GM21737 (cell line): ENCODE results near the gene NLRC5.
A peak's percentile ranks its signal among the peaks of the same experiment; 100 is the strongest.
"Not testable (repeated sequence)": the region's sequence is repeated elsewhere in the genome, so short reads cannot be mapped to it uniquely, and the experiment has no call there.

Experiments used
- ATAC-seq: cut with Tn5 transposase; IDR thresholded peaks from one replicate; pipeline ENCODE4 v1.9.1; 2021; ENCODE audit warnings: mild to moderate bottlenecking, moderate library complexity; ENCODE audit not compliant: unreplicated experiment

NLRC5 gene

DNA sequence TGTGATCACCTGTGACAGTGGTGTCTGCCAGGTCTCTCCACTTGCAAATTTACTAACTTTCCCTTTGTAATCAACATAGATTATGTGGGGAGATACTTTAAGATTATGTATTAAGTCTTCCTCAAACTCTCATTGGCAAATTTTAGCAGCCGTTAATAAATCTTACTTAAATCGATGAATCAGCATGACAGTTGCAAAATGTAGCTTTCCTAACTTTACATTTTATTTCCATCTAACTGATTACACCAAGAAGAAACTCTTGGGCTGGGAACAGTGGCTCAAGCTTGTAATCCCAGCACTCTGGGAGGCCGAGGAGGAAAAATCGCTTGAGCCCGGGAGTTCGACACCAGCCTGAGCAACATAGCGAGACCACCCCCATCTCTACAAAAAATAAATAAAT is 79.7 kb downstream of the NLRC5 start:
- no peak for ATAC-seq

DNA sequence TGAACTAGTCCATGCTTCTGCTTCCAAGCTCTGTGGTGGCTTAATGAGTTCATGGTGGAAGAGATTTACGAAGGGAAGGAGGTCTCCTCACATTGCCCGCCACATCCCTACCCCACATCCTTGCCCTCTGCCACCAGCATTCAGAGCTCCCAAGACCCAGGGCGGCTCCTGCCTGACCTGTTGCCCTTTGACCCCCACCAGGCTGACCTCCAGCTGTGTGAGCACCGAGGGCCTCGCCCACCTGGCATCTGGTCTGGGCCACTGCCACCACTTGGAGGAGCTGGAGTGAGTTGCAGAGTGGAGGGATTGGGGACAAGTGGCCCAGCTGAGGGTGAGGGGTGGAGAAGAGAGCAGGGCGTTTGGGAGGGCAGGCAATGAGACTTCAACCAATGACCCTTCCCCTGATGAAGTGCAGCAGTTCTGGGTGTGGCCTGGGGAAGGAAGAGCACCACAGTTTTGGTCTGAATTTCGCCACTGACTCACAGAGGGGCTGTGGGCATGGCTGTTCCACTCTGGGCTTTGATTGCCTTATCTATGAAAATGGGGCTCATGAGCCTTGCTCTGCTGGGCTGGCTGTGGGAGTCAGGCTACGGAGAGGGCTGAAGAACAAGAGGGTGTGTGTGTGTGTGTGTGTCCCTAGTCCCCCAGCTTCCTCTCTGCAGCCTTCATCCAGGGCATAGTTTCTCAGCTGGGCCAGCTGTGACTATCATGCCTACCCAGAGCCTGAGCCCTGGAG is 80.4 kb downstream of the NLRC5 start:
- no peak for ATAC-seq

DNA sequence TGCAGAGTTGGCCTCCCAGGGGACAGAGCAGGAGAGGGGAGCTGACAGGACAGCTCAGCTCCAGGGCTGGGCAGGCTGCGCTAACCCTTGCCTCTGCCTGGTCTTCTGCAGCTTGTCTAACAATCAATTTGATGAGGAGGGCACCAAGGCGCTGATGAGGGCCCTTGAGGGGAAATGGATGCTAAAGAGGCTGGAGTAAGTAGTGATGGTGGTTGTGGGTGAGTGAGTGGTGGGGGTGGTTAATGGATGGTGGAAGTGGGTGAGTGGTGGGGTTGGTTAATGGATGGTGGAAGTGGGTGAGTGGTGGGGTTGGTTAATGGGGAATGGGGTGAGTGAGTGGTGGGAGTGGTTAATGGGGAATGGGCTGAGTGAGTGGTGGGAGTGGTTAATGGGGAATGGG is 81.1 kb downstream of the NLRC5 start:
- no peak for ATAC-seq

DNA sequence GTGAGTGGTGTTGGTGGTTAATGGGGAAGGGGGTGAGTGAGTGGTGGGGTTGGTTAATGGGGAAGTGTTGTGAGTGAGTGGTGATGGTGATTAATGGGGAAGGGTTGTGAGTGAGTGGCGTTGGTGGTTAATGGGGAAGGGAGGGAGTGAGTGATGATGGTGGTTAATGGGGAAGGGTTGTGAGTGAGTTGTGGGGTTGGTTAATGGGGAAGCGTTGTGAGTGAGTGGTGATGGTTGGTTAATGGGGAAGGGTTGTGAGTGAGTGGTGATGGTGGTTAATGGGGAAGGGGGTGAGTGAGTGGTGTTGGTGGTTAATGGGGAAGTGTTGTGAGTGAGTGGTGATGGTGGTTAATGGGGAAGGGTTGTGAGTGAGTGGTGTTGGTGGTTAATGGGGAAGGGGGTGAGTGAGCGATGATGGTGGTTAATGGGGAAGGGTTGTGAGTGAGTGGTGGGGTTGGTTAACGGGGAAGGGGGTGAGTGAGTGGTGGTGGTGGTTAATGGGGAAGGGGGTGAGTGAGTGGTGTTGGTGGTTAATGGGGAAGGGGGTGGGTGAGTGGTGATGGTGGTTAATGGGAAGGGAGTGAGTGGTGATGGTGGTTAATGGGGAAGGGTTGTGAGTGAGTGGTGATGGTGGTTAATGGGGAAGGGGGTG is 81.8 kb downstream of the NLRC5 start:
- ATAC-seq: not testable (repeated sequence)

DNA sequence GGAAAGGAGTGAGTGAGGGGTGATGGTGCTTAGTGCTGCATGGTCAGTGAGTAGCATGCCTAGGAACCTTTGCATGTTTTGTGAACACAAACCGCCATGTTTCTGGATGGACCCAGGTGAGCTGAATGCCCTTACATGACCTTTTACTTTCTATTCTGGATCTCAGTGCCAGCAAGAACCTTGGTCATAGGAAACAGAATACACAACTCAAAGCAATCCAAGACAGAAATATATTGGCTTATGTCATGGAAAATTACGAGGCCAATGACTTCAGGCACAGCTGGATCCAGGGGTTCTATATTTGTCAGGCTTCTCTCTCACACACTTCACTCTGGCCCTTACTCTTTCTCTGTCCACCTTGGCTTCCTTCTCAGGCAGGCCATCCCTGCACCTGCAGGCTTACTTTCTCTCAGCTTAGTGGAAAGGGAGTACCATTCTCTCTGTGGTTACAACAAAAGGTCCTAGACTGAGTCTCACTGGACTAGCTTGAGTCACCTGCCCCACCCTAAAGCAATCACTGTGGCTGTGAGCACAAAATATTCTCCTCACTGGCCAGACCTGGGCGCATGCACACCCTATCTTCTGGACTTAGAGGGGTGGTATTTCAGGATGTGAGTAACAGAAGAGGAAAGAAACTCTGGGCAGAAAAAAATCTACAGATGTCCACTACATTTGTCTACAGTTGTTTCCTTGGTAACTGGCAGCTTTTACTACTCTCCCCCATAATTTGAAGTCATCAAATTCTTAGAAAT is 82.7 kb downstream of the NLRC5 start:
- no peak for ATAC-seq

DNA sequence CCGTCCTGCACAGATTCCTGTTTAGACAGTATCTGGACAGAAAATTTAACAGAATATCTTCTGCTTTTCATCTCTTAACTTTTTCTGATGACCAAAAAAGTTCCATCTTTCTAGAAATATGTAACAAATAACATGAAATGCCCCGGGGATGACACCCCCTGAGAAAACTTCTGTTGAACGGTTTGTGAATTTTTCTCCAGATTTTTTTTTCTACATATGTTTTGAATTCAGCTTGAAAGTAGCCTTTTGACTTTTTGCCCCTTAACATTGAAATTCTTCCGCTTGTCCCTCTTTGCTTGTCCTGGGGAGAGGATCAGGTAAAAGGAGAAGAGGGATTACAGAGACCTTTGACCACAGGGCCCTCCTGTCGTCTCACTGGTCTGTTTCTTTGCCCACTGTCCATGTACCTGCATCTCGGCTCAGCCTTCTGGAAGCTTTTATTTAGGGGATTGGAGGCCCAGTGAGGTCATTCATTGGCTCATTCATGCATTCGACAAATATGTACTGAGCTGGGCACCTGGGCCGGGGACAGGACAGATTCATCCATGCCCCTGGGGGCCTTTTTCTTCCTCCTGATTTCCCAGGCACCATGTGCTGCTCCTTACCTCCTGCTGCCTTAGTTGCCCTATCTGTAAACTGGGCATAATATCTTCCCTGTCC is 83.4 kb downstream of the NLRC5 start:
- ATAC-seq: no peak

DNA sequence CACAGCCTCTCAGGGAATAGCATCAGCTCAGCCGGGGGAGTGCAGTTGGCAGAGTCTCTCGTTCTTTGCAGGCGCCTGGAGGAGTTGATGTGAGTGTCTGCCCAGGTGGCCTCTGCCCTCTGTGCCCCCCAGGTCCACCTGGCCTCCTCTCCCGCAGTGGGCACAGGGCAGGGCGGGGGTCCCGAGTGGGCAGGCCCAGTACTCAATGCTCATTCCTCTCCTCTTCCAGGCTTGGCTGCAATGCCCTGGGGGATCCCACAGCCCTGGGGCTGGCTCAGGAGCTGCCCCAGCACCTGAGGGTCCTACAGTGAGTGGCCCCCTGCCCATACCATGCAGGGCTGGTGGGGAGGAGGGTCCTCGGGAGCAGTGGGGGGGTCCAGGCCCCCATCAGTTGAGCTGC is 88.4 kb downstream of the NLRC5 start:
- no peak for ATAC-seq

DNA sequence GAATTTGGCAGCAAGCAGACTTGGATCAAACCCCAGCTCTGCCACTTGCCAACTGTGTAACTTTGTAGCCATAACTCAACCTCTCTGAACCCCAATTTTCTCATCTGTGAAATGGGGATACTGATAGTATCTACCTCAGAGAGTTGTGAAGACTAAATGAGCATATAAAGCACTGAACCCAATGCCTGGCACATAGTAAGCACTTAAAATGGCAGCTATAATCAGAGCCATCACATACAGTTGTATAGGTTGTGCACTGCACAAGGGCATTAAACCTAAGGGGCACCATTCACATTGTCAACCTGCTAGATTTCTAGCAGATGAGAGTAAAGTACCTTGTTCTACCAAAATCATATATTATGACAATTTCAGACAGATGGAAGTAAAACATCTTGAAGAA is 92.4 kb downstream of the NLRC5 start:
- no peak for ATAC-seq

DNA sequence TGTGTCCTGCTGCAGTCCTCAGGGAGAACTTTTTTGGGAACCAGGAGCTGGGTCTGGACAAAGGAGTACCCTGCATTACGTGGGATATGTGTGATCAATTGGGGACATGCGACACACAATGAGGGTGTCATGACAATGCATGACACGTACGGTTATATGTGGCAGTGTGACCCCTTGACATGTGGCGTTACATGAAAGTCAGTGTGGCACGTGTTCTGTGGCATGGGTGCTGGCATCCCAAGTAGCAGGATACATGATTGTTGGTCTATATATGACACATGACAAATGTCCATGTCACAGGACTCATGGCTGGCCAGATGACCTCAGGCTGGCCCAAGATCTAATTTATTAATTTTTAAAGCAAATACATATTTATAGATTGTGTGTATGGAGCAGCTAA is 93.3 kb downstream of the NLRC5 start:
- ATAC-seq: no peak

DNA sequence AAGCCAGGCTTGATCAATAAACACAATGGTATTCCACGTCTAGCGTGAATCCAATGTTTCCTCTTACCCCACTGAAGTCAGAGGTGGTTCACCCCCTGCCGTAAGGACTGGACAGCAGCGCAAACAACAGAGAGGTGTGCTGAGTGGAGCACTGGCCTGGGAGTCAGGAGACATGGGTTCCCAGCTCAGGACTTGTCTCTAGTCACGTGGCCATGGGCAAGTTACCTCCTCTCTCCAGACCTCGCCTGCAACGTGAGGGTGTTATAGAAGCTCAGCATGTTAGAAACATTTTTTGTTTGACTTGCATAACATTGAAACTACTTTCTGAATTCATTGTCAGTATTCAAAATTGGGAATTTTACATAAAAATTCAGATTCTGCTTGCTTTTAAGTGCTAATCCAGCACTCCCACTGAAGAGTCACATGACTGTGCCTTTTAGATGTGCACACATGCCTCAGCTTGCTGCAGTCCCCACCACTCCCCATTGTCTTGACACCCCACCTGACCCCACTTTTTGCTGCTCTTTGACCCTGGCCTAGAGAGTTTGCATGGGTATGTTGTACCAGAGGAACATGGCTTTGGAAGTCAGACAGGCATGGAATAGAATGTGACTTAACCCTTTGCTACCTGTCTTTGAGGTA is 94.2 kb downstream of the NLRC5 start:
- no peak for ATAC-seq

DNA sequence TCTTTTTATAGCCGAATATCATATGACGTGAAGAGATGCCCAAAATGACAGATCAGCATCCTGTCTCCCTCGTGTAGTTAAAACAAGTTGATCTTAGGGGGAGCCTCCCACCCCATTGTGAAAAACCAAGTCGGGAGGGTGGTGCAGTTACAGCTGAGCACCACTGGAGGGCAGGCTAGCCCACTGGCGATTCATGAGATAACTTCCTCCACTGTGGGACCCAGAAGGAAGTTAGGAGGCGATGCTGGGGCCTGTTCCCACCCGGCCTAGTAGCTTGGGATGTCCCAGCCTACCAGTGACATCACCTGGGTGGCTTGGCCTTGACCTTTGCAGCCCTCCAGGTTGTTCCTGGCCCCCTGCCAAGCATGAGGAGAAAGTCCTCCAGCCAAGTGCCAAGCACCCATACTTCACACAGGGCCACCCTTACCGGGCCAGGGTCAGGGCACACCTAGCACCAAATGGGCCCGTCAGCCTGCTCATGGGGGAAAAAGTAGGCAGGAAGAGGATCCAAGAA is 95.0 kb downstream of the NLRC5 start:
- ATAC-seq: peak; percentile 52

DNA sequence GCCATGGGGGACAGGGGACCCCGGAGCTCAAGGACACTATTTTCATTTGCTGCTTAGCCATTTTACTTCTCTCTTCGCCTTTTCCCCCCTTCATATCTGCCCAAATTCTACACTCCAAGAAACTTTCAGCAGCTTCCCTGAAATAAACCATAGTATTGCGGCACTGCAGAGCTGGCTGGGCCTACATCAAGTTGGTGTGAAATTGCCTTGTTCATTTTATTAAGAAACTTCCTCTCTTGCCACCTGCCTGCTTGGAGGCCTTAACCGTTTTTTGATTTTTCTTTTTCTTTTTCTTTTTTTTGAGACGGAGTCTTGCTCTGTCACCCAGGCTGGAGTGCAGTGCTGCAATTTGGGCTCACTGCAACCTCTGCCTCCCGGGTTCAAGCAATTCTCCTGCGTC is 95.6 kb downstream of the NLRC5 start:
- ATAC-seq: no peak

DNA sequence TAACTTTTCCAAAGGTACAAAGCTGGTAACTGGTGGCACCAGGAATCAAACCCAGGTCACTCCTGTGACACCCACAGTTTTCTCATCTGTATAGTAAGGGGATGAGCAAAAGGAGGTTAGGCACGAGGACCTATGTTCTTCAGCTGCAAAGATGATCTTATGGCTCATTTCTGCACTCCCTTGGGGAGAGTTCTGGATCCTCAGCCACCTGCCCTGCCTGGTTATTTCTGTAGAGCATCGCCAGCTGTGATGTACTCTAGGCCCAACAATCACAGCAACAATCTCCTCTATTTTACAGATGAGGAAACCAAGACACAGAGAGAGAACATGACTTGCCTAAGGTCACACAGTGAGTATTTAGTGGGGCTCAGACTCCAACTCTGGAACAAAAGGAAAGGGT is 97.6 kb downstream of the NLRC5 start:
- ATAC-seq: no peak

DNA sequence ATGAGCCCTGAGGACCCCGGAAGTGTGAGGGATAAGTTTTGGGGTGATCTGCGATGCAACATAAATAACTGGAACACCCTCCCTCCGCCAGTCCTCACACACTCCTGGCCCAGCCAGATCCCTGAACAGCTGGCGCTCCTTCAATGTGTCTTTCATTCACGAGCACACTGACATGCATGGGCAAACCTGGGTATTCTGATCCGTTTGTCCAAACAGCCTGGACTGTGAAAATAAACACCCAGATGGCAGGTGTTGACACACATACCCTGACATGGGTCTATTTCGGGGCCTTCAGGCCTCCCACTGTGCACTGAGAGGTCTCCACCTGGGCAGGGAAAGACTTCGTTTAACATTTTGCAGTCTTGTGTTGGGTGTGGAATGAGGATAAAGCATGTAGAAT is 100.0 kb downstream of the NLRC5 start:
- ATAC-seq: no peak

DNA sequence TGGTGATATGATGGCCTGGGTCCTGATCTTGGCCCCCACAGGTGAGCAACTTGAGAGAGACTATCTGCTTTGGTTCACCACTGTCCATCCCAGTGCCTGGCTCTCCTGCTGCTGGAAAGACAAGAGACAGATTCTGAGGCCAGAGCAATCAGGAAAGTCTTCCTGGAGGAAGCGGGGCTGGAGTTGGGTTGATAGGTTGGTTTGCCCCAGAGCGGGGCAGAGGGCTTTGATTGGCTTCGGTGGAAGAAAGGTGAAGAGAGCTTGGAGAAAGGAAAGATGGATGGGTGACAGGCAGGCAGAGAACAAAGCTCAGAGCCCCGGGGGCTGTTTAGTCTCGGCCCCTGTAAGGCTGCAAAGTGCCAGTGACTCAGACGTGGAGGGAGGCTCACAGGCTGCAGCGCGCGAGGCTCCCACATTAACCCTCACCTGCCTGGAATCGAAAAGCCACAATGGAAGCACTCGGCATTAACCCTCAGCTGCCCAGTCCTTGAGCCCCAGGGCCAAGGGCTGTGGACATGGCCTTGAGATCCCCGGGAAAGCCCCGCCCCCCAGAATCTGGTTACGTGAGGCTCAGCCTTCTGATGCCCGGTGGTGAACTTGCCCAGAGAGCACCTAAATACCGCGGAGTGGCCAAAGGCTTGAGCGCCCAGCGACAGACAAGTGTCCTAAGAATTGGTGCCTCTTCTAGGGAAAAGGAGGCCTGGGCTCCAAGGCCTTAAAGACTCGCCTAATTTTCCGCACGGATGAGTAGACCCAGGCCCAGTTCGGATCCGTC is 102.0 kb downstream of the NLRC5 start:
- no peak for ATAC-seq

DNA sequence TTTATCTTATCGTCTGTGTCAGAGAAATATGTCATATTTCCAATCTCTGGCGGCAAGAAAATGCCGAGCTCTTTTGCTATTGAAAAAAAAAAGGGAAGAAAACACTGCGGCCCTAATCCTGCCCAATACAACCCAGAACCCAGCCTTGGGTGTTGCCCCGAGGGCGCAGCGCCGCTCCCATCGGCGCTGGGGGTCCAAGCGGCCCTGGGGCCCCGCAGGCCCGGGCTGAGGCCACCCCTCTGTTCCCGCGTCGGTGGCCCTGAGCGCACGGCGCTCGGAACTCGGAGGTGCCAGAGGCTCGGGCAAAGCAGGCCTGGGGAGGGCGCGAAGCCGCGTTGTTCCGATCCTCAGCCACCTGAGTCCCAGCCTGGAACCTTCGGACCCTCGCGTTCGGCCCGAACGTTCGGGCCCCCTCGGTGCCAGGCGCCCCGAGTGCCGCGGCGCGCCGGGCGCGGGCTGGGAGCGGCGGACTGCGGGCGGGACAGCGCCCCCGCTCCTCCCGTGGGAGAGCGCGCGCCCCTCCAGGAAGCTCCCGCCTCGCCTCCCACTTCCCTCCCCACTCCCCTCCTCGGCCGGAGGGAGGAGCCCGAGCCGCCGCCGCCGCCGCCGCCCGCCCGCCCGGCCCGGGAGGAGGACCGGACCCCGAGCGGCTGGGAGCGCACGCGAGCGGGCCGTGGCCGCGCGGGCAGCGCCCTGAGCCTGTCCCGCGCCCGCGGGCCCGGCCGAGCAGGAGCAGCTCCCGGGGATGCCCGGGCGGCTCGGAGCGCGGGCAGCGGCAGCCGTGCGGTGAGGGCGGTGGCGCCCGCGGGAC is 102.8 kb downstream of the NLRC5 start, which contains the start of gene CPNE2:
TSS of gene CPNE2 (plus strand) at position 609 of the 811 bp plus-strand sequence. CDS start 18,160 bp downstream, outside the sequence.
- peak; percentile 45 for ATAC-seq

DNA sequence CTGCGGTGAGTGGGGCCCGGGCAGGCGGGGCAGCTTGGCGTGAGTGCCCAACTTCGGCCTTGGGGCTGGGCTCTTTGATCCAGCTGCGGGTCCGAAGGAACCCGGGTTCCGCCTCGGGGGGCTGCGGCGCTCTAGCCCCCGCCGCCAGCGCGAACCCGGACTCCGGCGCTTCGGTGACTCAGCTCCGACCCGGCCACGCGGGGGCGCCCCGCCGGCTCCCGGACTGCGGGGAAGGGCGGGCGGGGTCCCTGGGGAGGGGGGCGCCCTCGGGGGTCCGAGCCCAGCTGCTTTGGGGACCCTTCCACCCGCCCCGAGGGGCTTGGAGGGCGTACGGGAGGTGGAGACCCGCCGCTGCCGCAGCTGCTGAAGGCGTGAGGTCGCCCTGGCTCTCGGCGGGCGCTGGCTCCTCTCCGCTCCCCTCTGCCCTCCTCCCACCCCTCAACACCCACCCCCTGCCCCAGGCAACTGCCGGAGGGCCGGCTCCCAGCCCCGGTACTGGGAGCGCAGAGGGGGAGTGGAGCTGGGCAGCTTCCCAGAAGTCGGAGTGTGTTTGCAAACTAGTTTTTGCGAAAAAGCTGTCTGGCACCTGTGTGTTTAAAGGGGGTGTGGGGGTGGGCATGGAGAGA is 103.5 kb downstream of the NLRC5 start:
- ATAC-seq: peak; percentile 38

DNA sequence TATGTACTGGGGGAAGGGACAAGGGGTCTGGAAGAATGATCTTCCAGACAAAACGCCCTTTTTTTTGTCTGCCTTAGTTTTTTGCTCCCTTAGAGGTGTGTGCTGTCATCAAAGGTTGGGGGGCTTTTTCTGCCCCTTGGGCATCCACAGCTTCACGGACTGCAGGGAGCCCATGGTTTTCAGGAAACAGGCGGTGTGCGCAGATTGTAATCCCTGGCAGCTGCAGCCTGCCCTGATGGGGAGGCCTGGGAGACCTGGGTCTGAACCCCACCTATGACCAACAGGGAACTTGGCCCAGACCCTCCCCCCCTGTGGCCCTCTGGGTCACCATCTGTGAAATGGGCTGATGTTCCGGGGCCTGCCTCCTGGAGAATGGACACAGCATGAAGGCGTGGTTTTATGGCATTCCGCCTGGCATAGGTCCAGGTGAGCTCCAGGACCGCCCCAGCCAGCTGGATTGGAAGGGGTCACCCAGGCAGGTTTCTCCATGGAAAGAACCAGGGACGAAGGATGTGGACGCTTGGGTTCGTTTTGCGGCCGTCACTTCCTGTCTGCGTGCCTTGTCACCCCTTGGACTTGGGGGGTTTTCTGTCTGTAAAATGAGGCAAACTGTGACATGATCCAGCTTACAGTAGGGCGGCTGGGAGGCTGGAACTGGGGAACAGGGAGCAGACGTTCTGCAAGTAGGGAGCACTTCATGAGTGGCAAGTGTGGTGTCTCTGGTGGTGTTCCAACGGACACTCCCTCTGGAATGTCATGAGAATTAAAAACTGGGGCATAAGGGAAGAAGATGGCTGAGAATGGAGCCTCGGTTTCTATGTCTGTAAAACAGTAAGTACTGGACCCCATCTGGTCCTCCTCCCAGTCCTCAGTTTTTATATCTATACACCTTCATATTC is 104.6 kb downstream of the NLRC5 start:
- no peak for ATAC-seq
